Panc1 (cell line): ENCODE measurements around the gene TSHZ2.

ENCODE experiments used
- POLR2AphosphoS5 ChIP-seq: IDR thresholded peaks from 2 replicates; pipeline ENCODE4 v1.6.1; 2012; ENCODE audit warnings: mild to moderate bottlenecking, low read depth, low read length, moderate library complexity
- TF ChIP-seq, protein P1 (sequence below): fragments of 450-650 bp; IDR thresholded peaks from 2 replicates; pipeline ENCODE4 v1.5.1; 2017; ENCODE audit warnings: mild to moderate bottlenecking

- TF ChIP-seq, protein P1, sequence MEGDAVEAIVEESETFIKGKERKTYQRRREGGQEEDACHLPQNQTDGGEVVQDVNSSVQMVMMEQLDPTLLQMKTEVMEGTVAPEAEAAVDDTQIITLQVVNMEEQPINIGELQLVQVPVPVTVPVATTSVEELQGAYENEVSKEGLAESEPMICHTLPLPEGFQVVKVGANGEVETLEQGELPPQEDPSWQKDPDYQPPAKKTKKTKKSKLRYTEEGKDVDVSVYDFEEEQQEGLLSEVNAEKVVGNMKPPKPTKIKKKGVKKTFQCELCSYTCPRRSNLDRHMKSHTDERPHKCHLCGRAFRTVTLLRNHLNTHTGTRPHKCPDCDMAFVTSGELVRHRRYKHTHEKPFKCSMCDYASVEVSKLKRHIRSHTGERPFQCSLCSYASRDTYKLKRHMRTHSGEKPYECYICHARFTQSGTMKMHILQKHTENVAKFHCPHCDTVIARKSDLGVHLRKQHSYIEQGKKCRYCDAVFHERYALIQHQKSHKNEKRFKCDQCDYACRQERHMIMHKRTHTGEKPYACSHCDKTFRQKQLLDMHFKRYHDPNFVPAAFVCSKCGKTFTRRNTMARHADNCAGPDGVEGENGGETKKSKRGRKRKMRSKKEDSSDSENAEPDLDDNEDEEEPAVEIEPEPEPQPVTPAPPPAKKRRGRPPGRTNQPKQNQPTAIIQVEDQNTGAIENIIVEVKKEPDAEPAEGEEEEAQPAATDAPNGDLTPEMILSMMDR = no peak
- no peak for TF ChIP-seq POLR2AphosphoS5
Measured at GRCh38 chr20:53394433-53394832, 422.3 kb downstream of the TSHZ2 start.
